Endodermal cell (in vitro differentiated cells): ENCODE data around the gene RAB40C. TPM values are rescaled to one million over a fixed set of nuclear protein-coding genes. Genes with fewer than 3 reads are reported as not detected.

Experiments
- DNase-seq: peaks from one replicate; pipeline ENCODE4 v3.0.0-alpha.2; 2017
- H3K27ac ChIP-seq: 2 replicates; pipeline ENCODE4 v1.5.1; 2013; ENCODE audit warnings: mild to moderate bottlenecking, low read depth, low read length, moderate library complexity
- H3K27me3 ChIP-seq: 2 replicates; pipeline ENCODE4 v1.6.1; 2013; ENCODE audit warnings: mild to moderate bottlenecking, low read length, moderate library complexity; ENCODE audit not compliant: insufficient read depth, control insufficient read depth, poor library complexity, severe bottlenecking
- H3K36me3 ChIP-seq: 2 replicates; pipeline ENCODE4 v1.7.0; 2013; ENCODE audit warnings: mild to moderate bottlenecking, low read length, moderate library complexity; ENCODE audit not compliant: control insufficient read depth, insufficient read depth
- H3K4me1 ChIP-seq: one replicate; pipeline ENCODE4 v1.7.0; 2013; ENCODE audit warnings: low read length; ENCODE audit not compliant: control insufficient read depth, insufficient read depth
- H3K4me3 ChIP-seq: 2 replicates; pipeline ENCODE4 v1.5.1; 2013; ENCODE audit warnings: mild to moderate bottlenecking, low read length, moderate library complexity
- H3K9ac ChIP-seq: 2 replicates; pipeline ENCODE4 v1.6.1; 2013; ENCODE audit warnings: mild to moderate bottlenecking, low read length, moderate library complexity; ENCODE audit not compliant: poor library complexity, severe bottlenecking; ENCODE audit errors: extremely low read depth
- H3K9me3 ChIP-seq: 2 replicates; pipeline ENCODE4 v1.6.1; 2013; ENCODE audit warnings: mild to moderate bottlenecking, low read length, moderate library complexity; ENCODE audit not compliant: control insufficient read depth
- H3K27ac Mint-ChIP-seq: 2 replicates; pipeline ENCODE4 v1.8.0; 2020; ENCODE audit warnings: mixed read lengths
- H3K27me3 Mint-ChIP-seq: 2 replicates; pipeline ENCODE4 v1.8.0; 2021; ENCODE audit warnings: mild to moderate bottlenecking, mixed read lengths; ENCODE audit not compliant: insufficient read depth
- H3K36me3 Mint-ChIP-seq: 2 replicates; pipeline ENCODE4 v1.8.0; 2020; ENCODE audit warnings: low read depth, mixed read lengths
- H3K4me1 Mint-ChIP-seq: 2 replicates; pipeline ENCODE4 v1.8.0; 2020; ENCODE audit warnings: mixed read lengths
- H3K4me3 Mint-ChIP-seq: 2 replicates; pipeline ENCODE4 v1.8.0; 2020; ENCODE audit warnings: mild to moderate bottlenecking, moderate library complexity, mixed read lengths
- H3K9me3 Mint-ChIP-seq: 2 replicates; pipeline ENCODE4 v1.8.0; 2020; ENCODE audit warnings: mild to moderate bottlenecking, mixed read lengths
- CTCF ChIP-seq: fragments of 200-600 bp; sonication (generic); conservative IDR thresholded peaks from 2 replicates; pipeline ENCODE4 v1.5.0; 2021; ENCODE audit warnings: antibody characterized with exemption, mild to moderate bottlenecking
- WGBS, 2 experiments: methylation state at CpG; one replicate each; pipeline versions ENCODE4 v1.1.5 to v1.1.7; 2013; ENCODE audit warnings: missing lambda C conversion rate in 2 of 2, mixed read lengths in 1 of 2; ENCODE audit not compliant: insufficient coverage in 1 of 2, insufficient read length in 1 of 2; 5-methylcytosine and 5-hydroxymethylcytosine counted together
- total RNA-seq, 2 donors: library from RNA; stranded (reverse); fragmentation: NEBNext Ultra II Directional in 1 of 2; extraction: Animal tissue kit (Norgen Biotek cat#: 25700) in 1 of 2; gene quantifications; 2 replicates in 1 of 2; 3 replicates in 1 of 2; pipeline ENCODE4 v1.2.1, GENCODE V29; 2021

Gene RAB40C
- total RNA-seq, 2 donors from 2014 or later, result 21.3 to 25.9 TPM

GRCh38 chr16:641326-642188, 51.7 kb downstream of the RAB40C start, which contains the start of gene MCRIP2:
Gene MCRIP2, plus strand, starts transcription at chr16:641828. Its CDS starts 164 bp downstream, at chr16:641992.
- no peaks in the 10 kb centered on the region for H3K9me3 Mint-ChIP-seq
- no peak within 1 kb of the TSS for H3K27ac Mint-ChIP-seq
- TF ChIP-seq CTCF, result no peak
- peak within 1 kb of the TSS; percentile 77 for H3K4me3 ChIP-seq
- WGBS, 2 experiments, result 1 to 2% methylated on average over 27 to 79 of the region's 81 CpGs
- H3K36me3 Mint-ChIP-seq, result no peaks in the 10 kb centered on the region
- no peaks in the 10 kb centered on the region for H3K36me3 ChIP-seq
- H3K4me1 ChIP-seq, result no peaks in the 10 kb centered on the region
- DNase-seq, result peak; percentile 94
- no peaks in the 10 kb centered on the region for H3K4me1 Mint-ChIP-seq
- H3K9ac ChIP-seq, result peak within 1 kb of the TSS; percentile 18
- H3K4me3 Mint-ChIP-seq, result peak within 1 kb of the TSS; percentile 57
- H3K27me3 ChIP-seq, result no peaks in the 10 kb centered on the region
- no peaks in the 10 kb centered on the region for H3K9me3 ChIP-seq
- no peak within 1 kb of the TSS for H3K27ac ChIP-seq
- H3K27me3 Mint-ChIP-seq, result no peaks in the 10 kb centered on the region

GRCh38 chr16:642189-643049, 52.6 kb downstream of the RAB40C start:
- Histone ChIP-seq H3K27me3 (no peaks in the 10 kb centered on the region), H3K4me1 (no peaks in the 10 kb centered on the region), H3K27ac (no peak overlapping the region), H3K9me3 (no peaks in the 10 kb centered on the region), H3K36me3 (no peaks in the 10 kb centered on the region), H3K9ac (peak overlapping the region; percentile 18), H3K4me3 (peak overlapping the region; percentile 77)
- WGBS, 2 experiments, result 13% methylated on average over 33 to 72 of the region's 72 CpGs
- Mint-ChIP-seq H3K4me1 (no peaks in the 10 kb centered on the region), H3K36me3 (no peaks in the 10 kb centered on the region), H3K27me3 (no peaks in the 10 kb centered on the region), H3K27ac (no peak overlapping the region), H3K9me3 (no peaks in the 10 kb centered on the region), H3K4me3 (peak overlapping the region; percentile 57)
- peak; percentile 79 for DNase-seq
- TF ChIP-seq CTCF, result no peak

GRCh38 chr16:643050-643368, 53.1 kb downstream of the RAB40C start:
- TF ChIP-seq CTCF, result no peak
- H3K27me3 Mint-ChIP-seq, result no peaks in the 10 kb centered on the region
- Histone ChIP-seq H3K4me3 (peak overlapping the region; percentile 77), H3K9me3 (no peaks in the 10 kb centered on the region), H3K27me3 (no peaks in the 10 kb centered on the region), H3K4me1 (no peaks in the 10 kb centered on the region), H3K9ac (no peak overlapping the region), H3K36me3 (no peaks in the 10 kb centered on the region), H3K27ac (no peak overlapping the region)
- H3K27ac Mint-ChIP-seq, result no peak overlapping the region
- WGBS, 2 experiments, result 91 to 92% methylated on average over 5 to 13 of the region's 13 CpGs
- peak overlapping the region; percentile 57 for H3K4me3 Mint-ChIP-seq
- no peaks in the 10 kb centered on the region for H3K36me3 Mint-ChIP-seq
- no peaks in the 10 kb centered on the region for H3K4me1 Mint-ChIP-seq
- no peaks in the 10 kb centered on the region for H3K9me3 Mint-ChIP-seq
- DNase-seq, result no peak
